Hematopoietic multipotent progenitor cell treated with erythropoietin and hydrocortisone succinate and interleukin-3 and kit ligand, for 6 days (in vitro differentiated cells): ENCODE data around the gene CPSF3.

Source experiments
- DNase-seq: peaks from one replicate; pipeline ENCODE4 v3.0.0-alpha.2; 2015

CPSF3 gene

GRCh38 chr2:9423100-9423921 is at the start of gene CPSF3, which contains the start of gene ITGB1BP1:
TSS of gene CPSF3 (plus strand) at chr2:9423654. CDS start at chr2:9423774, 120 bp downstream.
TSS of gene ITGB1BP1 (minus strand) at chr2:9423528. CDS start at chr2:9418697, 4,831 bp downstream.
- peak; percentile 99 for DNase-seq

- no peak for DNase-seq
These were observed 49.3 kb upstream of the CPSF3 start for GRCh38 chr2:9374071-9374730.

- DNase-seq, result no peak
These were observed 47.5 kb upstream of the CPSF3 start for GRCh38 chr2:9375857-9376428.

GRCh38 chr2:9377461-9378097 is 45.9 kb upstream of the CPSF3 start:
- DNase-seq, result no peak

- no peak for DNase-seq
These were observed 44.7 kb upstream of the CPSF3 start for GRCh38 chr2:9378433-9379390.

- DNase-seq, result no peak
These were observed 44.1 kb upstream of the CPSF3 start for GRCh38 chr2:9379391-9379755.

- DNase-seq, result peak; percentile 9
These were observed 42.5 kb upstream of the CPSF3 start for GRCh38 chr2:9380702-9381628.

- peak; percentile 10 for DNase-seq
These were observed 40.7 kb upstream of the CPSF3 start for GRCh38 chr2:9382604-9383235.

GRCh38 chr2:9384521-9384920 is 38.9 kb upstream of the CPSF3 start:
- DNase-seq, result no peak

- no peak for DNase-seq
These were observed 37.6 kb upstream of the CPSF3 start for GRCh38 chr2:9385841-9386240.

GRCh38 chr2:9388199-9388681 is 35.2 kb upstream of the CPSF3 start:
- no peak for DNase-seq

GRCh38 chr2:9388950-9389911 is 34.2 kb upstream of the CPSF3 start:
- no peak for DNase-seq

- DNase-seq, result no peak
These were observed 33.2 kb upstream of the CPSF3 start for GRCh38 chr2:9390151-9390850.

GRCh38 chr2:9390991-9391390 is 32.5 kb upstream of the CPSF3 start:
- DNase-seq, result no peak

GRCh38 chr2:9391961-9392720 is 31.3 kb upstream of the CPSF3 start:
- DNase-seq, result no peak

- no peak for DNase-seq
These were observed 30.3 kb upstream of the CPSF3 start for GRCh38 chr2:9392898-9393765.

- no peak for DNase-seq
These were observed 28.6 kb upstream of the CPSF3 start for GRCh38 chr2:9394816-9395215.
